K562 (cell line): Measurements from ENCODE around the gene MACROD2. TPM values are rescaled to one million over a fixed set of nuclear protein-coding genes. Genes with fewer than 3 reads are reported as not detected.

Experiments used
- ATAC-seq: fragments of 200-7000 bp; cut with Tn5 transposase; 3 replicates; pipeline ENCODE4 v1.9.1; 2020; ENCODE audit warnings: moderate library complexity
- BruUV-seq: library from RNA; stranded (reverse); fragments of 400-500 nt; replicated peaks from 2 replicates; lab custom pipeline; 2021; lab: Mats Ljungman, UMichigan
- CTCF ChIA-PET: fragments of 300-600 bp; formaldehyde crosslinking; extraction: SDS; loops from one replicate; lab custom pipeline; 2021; ENCODE audit warnings: low intra/inter-chr PET ratio; lab: Yijun Ruan, JAX
- POLR2A ChIA-PET: fragments of 300-600, 350-650 bp; sonication (Branson Sonifier 250); formaldehyde crosslinking; extraction: SDS; loops from one replicate; lab custom pipeline; 2021; ENCODE audit warnings: antibody characterized with exemption, inconsistent platforms; lab: Yijun Ruan, JAX
- DNase-seq, 4 experiments: peaks; one replicate each; pipeline versions ENCODE4 v3.0.0 to v3.0.0-alpha.2; 2011 to 2018; ENCODE audit warnings: low spot score in 3 of 4, mixed read lengths in 3 of 4; ENCODE audit errors: extremely low read depth in 1 of 4
- FAIRE-seq: peaks from 2 replicates; lab custom pipeline; 2011; peaks lifted over from hg19 to GRCh38; lab: Jason Lieb, UNC
- H2AFZ ChIP-seq: 2 replicates; pipeline ENCODE4 v1.6.0; 2011; ENCODE audit warnings: low read depth, low read length, control low read depth, inconsistent platforms
- H3K27ac ChIP-seq: fragments of 200-600 bp; 3 replicates; pipeline ENCODE4 v1.8.0; 2011; ENCODE audit warnings: low read depth, mild to moderate bottlenecking, control low read depth, inconsistent platforms, low read length, moderate library complexity, mixed read lengths; ENCODE audit errors: extremely low read depth
- H3K27me3 ChIP-seq, 2 experiments: fragments of 300-600 bp in 1 of 2; 2 replicates in 1 of 2; 3 replicates in 1 of 2; pipeline versions ENCODE4 v1.6.0 to v1.8.0; 2011; ENCODE audit warnings: inconsistent platforms in 2 of 2, low read length in 2 of 2, mild to moderate bottlenecking in 1 of 2, mixed read lengths in 1 of 2, moderate library complexity in 1 of 2; ENCODE audit not compliant: control insufficient read depth in 2 of 2, insufficient read depth in 2 of 2
- H3K36me3 ChIP-seq: fragments of 300-600 bp; 3 replicates; pipeline ENCODE4 v1.8.0; 2011; ENCODE audit warnings: mild to moderate bottlenecking, low read length, inconsistent platforms; ENCODE audit not compliant: control insufficient read depth, insufficient read depth
- H3K4me1 ChIP-seq, 2 experiments: fragments of 200-600 bp in 1 of 2; replicated peaks in 1 of 2; 2 replicates in 1 of 2; 3 replicates in 1 of 2; pipeline versions ENCODE4 v1.5.1 to v1.8.0; 2011; ENCODE audit warnings: inconsistent platforms in 2 of 2, low read length in 2 of 2, mild to moderate bottlenecking in 1 of 2, mixed read lengths in 1 of 2, moderate library complexity in 1 of 2; ENCODE audit not compliant: control insufficient read depth in 2 of 2, insufficient read depth in 2 of 2
- H3K4me2 ChIP-seq: 2 replicates; pipeline ENCODE4 v1.6.1; 2011; ENCODE audit warnings: low read length, control low read depth, inconsistent platforms, mixed read lengths; ENCODE audit not compliant: insufficient read depth
- H3K4me3 ChIP-seq: fragments of 200-600 bp; sonication (generic), shearing (Covaris generic); 2 replicates; pipeline ENCODE4 v1.5.1; 2016; ENCODE audit warnings: control low read depth, inconsistent platforms
- H3K79me2 ChIP-seq: fragments of 200-600 bp; 3 replicates; pipeline ENCODE4 v1.8.0; 2011; ENCODE audit warnings: low read length, inconsistent platforms; ENCODE audit not compliant: control insufficient read depth, insufficient read depth
- H3K9ac ChIP-seq, 2 experiments: 2 replicates each; pipeline versions ENCODE4 v1.6.0 to v1.6.1; 2011; ENCODE audit warnings: low read depth in 2 of 2, low read length in 2 of 2, control low read depth in 1 of 2, inconsistent platforms in 1 of 2, mild to moderate bottlenecking in 1 of 2, mixed read lengths in 1 of 2; ENCODE audit not compliant: insufficient read depth in 1 of 2
- H3K9me1 ChIP-seq: one replicate; pipeline ENCODE4 v1.6.0; 2011; ENCODE audit warnings: inconsistent platforms, mild to moderate bottlenecking, low read length, moderate library complexity; ENCODE audit not compliant: control insufficient read depth, insufficient read depth
- H3K9me3 ChIP-seq: replicated peaks from 2 replicates; pipeline ENCODE4 v1.5.1; 2011; ENCODE audit warnings: low read depth, low read length, inconsistent platforms; ENCODE audit not compliant: control insufficient read depth, insufficient read depth
- H4K20me1 ChIP-seq: replicated peaks from 2 replicates; pipeline ENCODE4 v1.6.1; 2011; ENCODE audit warnings: low read length, inconsistent platforms, mixed read lengths; ENCODE audit not compliant: control insufficient read depth, insufficient read depth
- FOSL1 ChIP-seq: fragments of 200-800 bp; sonication (Bioruptor generic); conservative IDR thresholded peaks from 2 replicates; pipeline ENCODE4 v1.6.1; 2016; ENCODE audit warnings: missing genetic modification characterization, missing compliant biosample characterization
- KAT2B ChIP-seq: IDR thresholded peaks from one replicate; pipeline ENCODE4 v1.6.1; 2012; ENCODE audit warnings: low read depth, mild to moderate bottlenecking, control low read depth, inconsistent platforms, low read length, moderate library complexity
- NCOR1 ChIP-seq: fragments of 450-650 bp; IDR thresholded peaks from 2 replicates; pipeline ENCODE4 v1.6.1; 2016; ENCODE audit warnings: mild to moderate bottlenecking, moderate library complexity
- PBX2 ChIP-seq, 2 experiments: IDR thresholded peaks in 1 of 2; conservative IDR thresholded peaks in 1 of 2; 2 replicates each; pipeline ENCODE4 v1.6.1; 2016; ENCODE audit warnings: low read depth in 2 of 2, mild to moderate bottlenecking in 1 of 2, missing compliant biosample characterization in 1 of 2, missing genetic modification characterization in 1 of 2, moderate library complexity in 1 of 2
- RREB1 ChIP-seq: fragments of 250-450 bp; sonication (Bioruptor Pico); IDR thresholded peaks from 2 replicates; pipeline ENCODE4 v1.4.0; 2020
- TOE1 ChIP-seq, 2 experiments: fragments of 450-650 bp in 1 of 2; sonication (generic) in 1 of 2; formaldehyde crosslinking in 1 of 2; IDR thresholded peaks; 2 replicates each; pipeline versions ENCODE4 v1.7.1 to v1.8.0; 2016 to 2022; ENCODE audit warnings: borderline replicate concordance in 2 of 2, mild to moderate bottlenecking in 2 of 2, antibody characterized with exemption in 1 of 2, inconsistent platforms in 1 of 2, low read depth in 1 of 2, missing genetic modification reagents in 1 of 2, moderate library complexity in 1 of 2
- WGBS: fragments of 100-300 bp; shearing (Covaris generic); methylation state at CpG from one replicate; pipeline ENCODE4 v1.1.6; 2016; ENCODE audit warnings: low coverage, mixed read lengths; ENCODE audit not compliant: insufficient coverage; ENCODE audit errors: missing lambda C conversion rate; 5-methylcytosine and 5-hydroxymethylcytosine counted together
- in situ Hi-C: fragments of 300-500 bp; cut with MboI; formaldehyde crosslinking; loops from 4 replicates; pipeline ENCODE4 v1.15.0; 2018; ENCODE audit warnings: inconsistent platforms, mixed read lengths
- intact Hi-C: fragments of 100-400 bp; cut with micrococcal nuclease; formaldehyde crosslinking; loops from 2 replicates; pipeline ENCODE4 v1.14.2; 2022
- polyA plus RNA-seq, 8 experiments: library from polyadenylated mRNA; depleted of rRNA in 4 of 8; stranded (reverse) in 5 of 8; unstranded in 3 of 8; fragments of >200 nt; fragmentation: Nextera tagmentation in 2 of 8; fragmentation: Illumina TruSeq in 1 of 8; extraction: Ambion mirVana in 2 of 8; extraction: Trizol in 1 of 8; gene quantifications; 2 replicates each; pipeline versions ENCODE4 v1.2.1 to v1.2.3, GENCODE V29; 2011 to 2014; ENCODE audit warnings: inconsistent platforms in 1 of 8, missing spikeins in 1 of 8
- total RNA-seq, 7 experiments: library from RNA; depleted of rRNA in 6 of 7; stranded (reverse); fragments of >200 nt in 6 of 7; fragmentation: Illumina TruSeq in 2 of 7; extraction: Trizol in 2 of 7; gene quantifications; 2 replicates each; pipeline versions ENCODE4 v1.2.1 to v1.2.3, GENCODE V29; 2011 to 2021; ENCODE audit warnings: low replicate concordance in 1 of 7

The MACROD2 gene
- total and polyA plus RNA-seq, 9 of the 15 experiments (the other 6 are each of a cell fraction or from before 2014, with no cell fraction given): not detected

- TF ChIP-seq RREB1: no peak
Measured at GRCh38 chr20:14410869-14411555, 415.7 kb downstream of the MACROD2 start (continued).

- intact Hi-C loops (no loop called here), in situ Hi-C loops (no loop called here)
- FAIRE-seq (no peak), DNase-seq (no peak), ATAC-seq (no peak)
- 0% methylated on average over 4 of the region's 5 CpGs for WGBS
- BruUV-seq: no TSS peak
- Histone ChIP-seq H3K4me2 (no peak overlapping the region), H3K27me3 (no peaks in the 10 kb centered on the region), H3K9me1 (no peaks in the 10 kb centered on the region), H3K4me3 (no peak overlapping the region), H3K9ac (no peak overlapping the region), H3K27ac (no peak overlapping the region), H3K36me3 (no peaks in the 10 kb centered on the region), H2AFZ (no peak overlapping the region), H4K20me1 (no peaks in the 10 kb centered on the region), H3K4me1 (no peaks in the 10 kb centered on the region), H3K79me2 (no peaks in the 10 kb centered on the region), H3K9me3 (no peaks in the 10 kb centered on the region)
- TF ChIP-seq NCOR1 (no peak), FOSL1 (no peak), KAT2B (no peak), TOE1 (IDR thresholded peaks at IDR 0.05; ENCODE audit: borderline replicate concordance) (no peak), TOE1 (CRISPR knock-in tag; IDR thresholded peaks at IDR 0.05; ENCODE audit: borderline replicate concordance, low read depth) (no peak), PBX2 (CRISPR knock-in tag; IDR thresholded peaks at IDR 0.05; ENCODE audit: low read depth) (no peak), PBX2 (tag; conservative IDR thresholded peaks at IDR 0.05; ENCODE audit: low read depth) (no peak)
- ChIA-PET POLR2A (no interaction called here), CTCF (no interaction called here)
Measured at GRCh38 chr20:14412065-14412681, 416.9 kb downstream of the MACROD2 start.
